ENCODE results near the gene ASB4.
"Not testable (repeated sequence)": the region's sequence is repeated elsewhere in the genome, so short reads cannot be mapped to it uniquely, and the experiment has no call there.

The ASB4 gene

DNA sequence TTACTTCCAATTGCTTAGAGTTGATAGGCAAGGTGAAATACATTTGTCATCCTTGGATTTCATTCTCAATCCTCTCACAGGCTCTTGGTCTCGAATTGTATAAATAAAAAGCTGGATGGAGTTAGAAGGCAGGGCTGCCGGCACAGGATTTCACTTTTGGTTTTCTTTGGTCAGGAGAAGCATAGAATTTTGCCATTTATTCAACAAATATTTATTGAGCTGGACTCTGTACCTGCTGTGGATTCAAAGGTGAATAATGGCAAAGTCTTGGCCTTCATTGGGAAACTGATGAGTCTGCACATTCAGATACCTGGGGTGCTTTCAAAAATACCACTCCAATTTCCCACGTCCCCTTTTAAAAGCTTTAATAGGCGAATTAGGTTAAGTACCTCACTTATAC is 60.9 kb downstream of the ASB4 start:
- no peak overlapping the region for H3K4me3 ChIP-seq (ENCODE audit: low read length)
- DNase-seq (ENCODE audit: low read depth, low spot score): no peak

DNA sequence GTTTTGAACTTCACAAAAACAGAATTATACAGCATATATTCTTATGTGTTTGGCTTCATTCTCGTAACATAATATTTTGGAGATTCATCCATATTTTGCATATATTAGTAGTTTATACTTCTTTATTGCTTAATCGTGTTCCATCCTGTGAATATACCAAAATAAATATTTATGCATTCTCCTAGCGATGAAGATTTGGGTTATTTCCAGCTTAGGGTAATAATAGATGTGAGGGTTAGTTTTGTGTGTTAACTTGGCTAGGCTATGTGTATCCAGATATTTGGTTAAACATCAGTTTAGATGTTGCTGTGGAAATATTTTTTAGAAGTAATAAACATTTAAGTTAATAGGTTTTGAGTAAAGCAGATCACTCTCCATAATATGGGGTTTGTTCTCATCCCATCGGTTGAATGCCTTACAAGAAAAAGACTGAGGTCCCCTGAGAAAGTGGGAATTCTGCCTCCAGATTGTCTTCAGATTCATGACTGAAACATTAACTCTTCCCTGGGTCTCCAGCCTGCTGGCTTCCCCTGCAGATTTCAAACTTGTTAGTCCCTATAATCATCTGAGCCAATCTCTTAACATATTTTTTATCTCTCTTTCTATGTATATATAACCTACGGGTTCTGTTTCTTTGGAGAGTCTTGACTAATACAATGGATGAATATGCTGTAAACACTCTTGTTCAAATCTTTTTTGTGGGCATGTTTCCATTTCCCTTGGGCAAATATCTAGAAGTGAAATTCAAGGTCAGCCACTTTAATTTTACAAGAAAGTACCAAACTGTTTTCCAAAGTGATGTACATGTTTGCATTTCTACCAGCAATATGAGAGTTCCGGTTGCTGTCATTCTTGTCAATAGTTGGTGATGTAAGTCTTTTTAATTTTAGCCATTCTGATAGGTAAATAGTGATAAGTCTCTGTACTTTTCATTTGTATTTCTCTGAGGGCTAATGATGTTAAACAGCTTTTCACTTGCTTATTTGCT is 61.9 kb downstream of the ASB4 start:
- no peak for DNase-seq (ENCODE audit: low read depth, low spot score)
- H3K4me3 ChIP-seq (ENCODE audit: low read length): no peak overlapping the region

- no peak overlapping the region for H3K4me3 ChIP-seq (ENCODE audit: low read length)
- DNase-seq (ENCODE audit: low read depth, low spot score): no peak
Measured at GRCh38 chr7:95549818-95550529, 64.2 kb downstream of the ASB4 start.

GRCh38 chr7:95550546-95550945 is 64.8 kb downstream of the ASB4 start:
- no peak for DNase-seq (ENCODE audit: low read depth, low spot score)
- H3K4me3 ChIP-seq (ENCODE audit: low read length): no peak overlapping the region

DNA sequence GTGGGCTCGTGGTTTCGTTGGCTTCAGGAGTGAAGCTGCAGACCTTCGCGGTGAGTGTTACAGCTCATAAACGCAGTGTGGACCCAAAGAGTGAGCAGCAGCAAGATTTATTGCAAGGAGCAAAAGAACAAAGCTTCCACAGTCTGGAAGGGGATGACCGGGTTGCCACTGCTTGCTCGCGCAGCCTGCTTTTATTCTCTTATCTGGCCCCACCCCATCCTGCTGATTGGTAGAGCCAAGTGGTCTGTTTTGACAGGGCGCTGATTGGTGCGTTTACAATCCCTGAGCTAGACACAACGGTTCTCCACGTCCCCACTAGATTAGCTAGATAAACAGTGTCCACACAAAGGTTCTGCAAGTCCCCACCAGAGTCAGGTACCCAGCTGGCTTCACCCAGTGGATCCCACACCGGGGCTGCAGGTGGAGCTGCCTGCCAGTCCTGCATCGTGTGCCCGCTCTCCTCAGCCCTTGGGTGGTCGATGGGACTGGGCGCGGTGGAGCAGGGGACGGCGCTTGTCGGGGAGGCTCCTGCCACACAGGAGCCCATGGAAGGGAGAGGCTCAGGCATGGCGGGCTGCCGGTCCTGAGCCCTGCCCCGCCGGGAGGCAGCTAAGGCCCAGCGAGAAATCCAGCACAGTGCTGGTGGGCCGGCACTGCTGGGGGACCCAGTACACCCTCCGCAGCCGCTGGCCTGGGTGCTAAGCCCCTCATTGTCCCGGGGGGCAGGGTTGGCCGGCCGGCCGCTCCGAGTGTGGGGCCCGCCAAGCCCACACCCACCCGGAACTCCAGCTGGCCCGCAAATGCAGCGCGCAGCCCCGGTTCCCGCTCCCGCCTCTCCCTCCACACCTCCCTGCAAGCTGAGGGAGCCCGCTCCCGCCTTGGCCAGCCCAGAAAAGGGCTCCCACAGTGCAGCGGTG is 66.5 kb downstream of the ASB4 start:
- H3K4me3 ChIP-seq (ENCODE audit: low read length); DNase-seq (ENCODE audit: low read depth, low spot score): not testable (repeated sequence)

GRCh38 chr7:95553939-95554338 is 68.2 kb downstream of the ASB4 start:
- H3K4me3 ChIP-seq (ENCODE audit: low read length): no peak overlapping the region
- no peak for DNase-seq (ENCODE audit: low read depth, low spot score)

GRCh38 chr7:95556777-95557176 is 71.0 kb downstream of the ASB4 start:
- no peak for DNase-seq (ENCODE audit: low read depth, low spot score)
- no peak overlapping the region for H3K4me3 ChIP-seq (ENCODE audit: low read length)

- H3K4me3 ChIP-seq (ENCODE audit: low read length): no peak overlapping the region
- DNase-seq (ENCODE audit: low read depth, low spot score): no peak
Measured at GRCh38 chr7:95558864-95559263, 73.1 kb downstream of the ASB4 start.

DNA sequence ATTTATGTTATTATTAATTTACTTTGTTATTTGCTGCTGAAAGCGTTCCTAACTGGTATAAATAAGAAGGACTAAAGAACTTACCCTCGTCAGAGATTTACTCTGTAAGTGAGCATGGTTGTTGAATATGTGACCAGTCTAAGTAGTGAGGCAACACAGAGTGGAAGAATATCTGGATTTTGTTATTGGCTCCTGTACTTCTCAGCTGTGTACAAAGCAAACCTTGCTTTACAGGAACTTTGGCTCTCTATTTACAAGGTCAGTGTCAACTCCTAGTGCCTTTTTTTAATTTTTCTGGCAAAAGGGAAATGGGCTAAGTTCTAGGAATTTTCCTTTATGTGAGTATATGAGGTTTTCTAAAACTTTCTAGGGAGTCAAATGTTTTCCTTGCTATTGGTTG is 74.9 kb downstream of the ASB4 start:
- H3K4me3 ChIP-seq (ENCODE audit: low read length): no peak overlapping the region

GRCh38 chr7:95569720-95570119 is 84.0 kb downstream of the ASB4 start:
- no peak for DNase-seq (ENCODE audit: low read depth, low spot score)

More for the DNA sequence above, 74.9 kb downstream of the ASB4 start:
- no peak for DNase-seq (ENCODE audit: low read depth, low spot score)

DNA sequence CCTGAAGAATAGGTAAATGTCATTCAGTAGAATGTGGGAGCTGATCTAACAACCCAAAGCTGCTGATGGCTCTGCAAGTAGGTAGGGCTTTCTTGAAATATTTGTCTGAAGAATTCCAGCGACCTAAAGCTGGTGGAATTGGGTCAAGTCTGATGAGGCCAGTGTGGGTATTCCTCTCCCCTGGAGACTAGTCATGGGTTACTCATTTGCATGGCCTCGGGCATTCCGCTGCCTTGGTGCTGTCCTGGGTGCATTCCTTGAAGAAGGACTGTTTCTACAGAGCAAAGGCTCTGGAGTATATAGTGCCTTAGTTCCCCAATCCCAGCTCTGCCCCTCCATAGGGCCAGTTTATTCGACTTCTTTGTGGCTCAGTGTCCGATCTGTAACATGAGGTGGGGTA is 91.4 kb downstream of the ASB4 start:
- H3K4me3 ChIP-seq (ENCODE audit: low read length): no peak overlapping the region
- no peak for DNase-seq (ENCODE audit: low read depth, low spot score)

More at GRCh38 chr7:95569720-95570119, 84.0 kb downstream of the ASB4 start:
- H3K4me3 ChIP-seq (ENCODE audit: low read length): no peak overlapping the region

- no peak for DNase-seq (ENCODE audit: low read depth, low spot score)
Measured at GRCh38 chr7:95578299-95578855, 92.6 kb downstream of the ASB4 start.

GRCh38 chr7:95579318-95579717 is 93.6 kb downstream of the ASB4 start:
- no peak for DNase-seq (ENCODE audit: low read depth, low spot score)
- no peak overlapping the region for H3K4me3 ChIP-seq (ENCODE audit: low read length)

More at GRCh38 chr7:95578299-95578855, 92.6 kb downstream of the ASB4 start:
- no peak overlapping the region for H3K4me3 ChIP-seq (ENCODE audit: low read length)

DNA sequence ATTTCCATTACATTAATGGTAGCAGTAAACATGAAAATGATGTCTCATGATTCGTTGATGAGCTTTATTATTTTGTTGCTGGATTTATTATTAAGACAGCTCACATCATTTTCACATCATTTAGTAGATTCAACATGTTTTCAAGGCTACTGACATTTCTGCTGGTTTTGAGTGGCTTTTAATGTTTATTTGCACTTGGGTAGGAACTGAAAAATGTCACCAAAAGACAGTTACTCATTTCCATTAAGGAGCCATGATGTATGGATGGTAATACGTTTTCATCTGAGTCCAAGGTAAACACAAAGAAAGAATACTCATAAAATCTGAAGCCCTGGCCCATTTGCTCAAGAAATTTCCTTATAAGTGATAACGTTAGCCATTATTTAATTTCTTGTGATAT is 95.7 kb downstream of the ASB4 start:
- DNase-seq (ENCODE audit: low read depth, low spot score): no peak
- H3K4me3 ChIP-seq (ENCODE audit: low read length): no peak overlapping the region

GRCh38 chr7:95582578-95583293 is 97.0 kb downstream of the ASB4 start:
- DNase-seq (ENCODE audit: low read depth, low spot score): no peak
- H3K4me3 ChIP-seq (ENCODE audit: low read length): no peak overlapping the region

GRCh38 chr7:95583834-95584621 is 98.3 kb downstream of the ASB4 start:
- no peak overlapping the region for H3K4me3 ChIP-seq (ENCODE audit: low read length)
- DNase-seq (ENCODE audit: low read depth, low spot score): no peak

DNA sequence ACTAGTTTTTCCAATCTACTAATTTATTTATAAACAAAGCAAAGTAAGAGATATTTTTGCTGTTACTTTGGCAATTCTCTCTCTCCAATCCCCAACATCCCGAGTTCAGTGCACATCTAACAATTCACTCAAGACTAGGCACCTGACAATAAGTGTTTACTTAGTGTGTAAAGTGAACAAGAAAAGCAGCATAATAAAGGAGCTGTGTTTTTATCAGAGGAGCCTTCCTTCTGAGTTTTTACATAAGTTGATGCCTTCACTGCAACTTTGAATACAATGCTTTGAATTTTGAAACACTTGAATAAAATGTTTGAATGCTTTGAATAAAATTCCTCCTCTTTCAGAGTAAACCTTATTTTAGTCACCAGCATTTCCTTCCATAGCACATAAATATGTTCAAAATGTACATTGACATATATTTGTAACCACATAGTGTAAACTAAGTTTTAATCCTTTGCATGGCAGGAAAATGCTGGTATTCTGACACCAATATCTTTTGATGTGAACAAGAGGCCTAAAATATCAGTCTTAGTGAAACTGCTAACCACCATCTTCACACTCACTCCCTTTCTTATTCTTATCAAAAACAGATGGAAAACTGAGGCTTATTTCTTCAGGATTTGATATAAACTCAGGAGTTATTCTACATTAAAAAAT is 99.2 kb downstream of the ASB4 start:
- DNase-seq (ENCODE audit: low read depth, low spot score): no peak
- no peak overlapping the region for H3K4me3 ChIP-seq (ENCODE audit: low read length)

Measured in Jurkat, Clone E6-1 (cell line).